Hepatocyte (in vitro differentiated cells): ENCODE results near the gene ZFPM1.

ENCODE experiments used
- CTCF ChIP-seq: fragments of 200-600 bp; sonication (generic); IDR thresholded peaks from 2 replicates; pipeline ENCODE4 v1.5.1; 2016; ENCODE audit warnings: antibody characterized with exemption, mild to moderate bottlenecking; ENCODE audit not compliant: poor library complexity
- EZH2 ChIP-seq: fragments of 200-600 bp; sonication (generic); IDR thresholded peaks from 2 replicates; pipeline ENCODE4 v1.6.1; 2016; ENCODE audit warnings: antibody characterized with exemption, mild to moderate bottlenecking, borderline replicate concordance
- EZH2phosphoT487 ChIP-seq: fragments of 200-600 bp; sonication (generic); IDR thresholded peaks from one replicate; pipeline ENCODE4 v1.6.1; 2018; ENCODE audit warnings: antibody characterized with exemption, mild to moderate bottlenecking, low read depth, moderate library complexity; ENCODE audit not compliant: unreplicated experiment, severe bottlenecking

GRCh38 chr16:88553739-88554138, 100.7 kb downstream of the ZFPM1 start:
- TF ChIP-seq CTCF (no peak), EZH2 (no peak), EZH2phosphoT487 (no peak)
